HG03442 (cell line): ENCODE data around the gene PHACTR3.

Source experiments
- ATAC-seq: cut with Tn5 transposase; IDR thresholded peaks from one replicate; pipeline ENCODE4 v1.9.1; 2021; ENCODE audit warnings: mild to moderate bottlenecking, moderate library complexity; ENCODE audit not compliant: unreplicated experiment

The PHACTR3 gene

DNA sequence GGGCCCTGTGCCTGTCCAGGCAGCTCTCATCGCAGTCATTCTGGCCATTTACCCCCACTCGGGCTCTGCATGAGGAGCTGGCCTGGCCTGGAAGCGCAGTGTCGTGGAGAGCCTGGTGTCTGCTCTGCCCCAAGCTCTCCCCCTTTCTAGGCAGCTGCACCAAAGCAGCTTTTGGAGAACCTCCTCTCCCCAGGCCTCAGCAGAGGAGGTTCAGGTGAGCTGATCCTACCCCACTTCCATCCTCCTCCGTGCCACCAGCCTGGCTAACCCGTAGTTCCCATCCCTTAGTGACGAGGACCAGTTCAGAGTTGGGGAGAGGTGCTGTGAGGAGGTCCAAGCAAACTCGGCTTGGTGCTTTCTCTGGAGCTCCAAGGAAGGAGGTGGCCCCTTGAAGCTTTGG lies 30.5 kb upstream of the PHACTR3 start:
- ATAC-seq: no peak

DNA sequence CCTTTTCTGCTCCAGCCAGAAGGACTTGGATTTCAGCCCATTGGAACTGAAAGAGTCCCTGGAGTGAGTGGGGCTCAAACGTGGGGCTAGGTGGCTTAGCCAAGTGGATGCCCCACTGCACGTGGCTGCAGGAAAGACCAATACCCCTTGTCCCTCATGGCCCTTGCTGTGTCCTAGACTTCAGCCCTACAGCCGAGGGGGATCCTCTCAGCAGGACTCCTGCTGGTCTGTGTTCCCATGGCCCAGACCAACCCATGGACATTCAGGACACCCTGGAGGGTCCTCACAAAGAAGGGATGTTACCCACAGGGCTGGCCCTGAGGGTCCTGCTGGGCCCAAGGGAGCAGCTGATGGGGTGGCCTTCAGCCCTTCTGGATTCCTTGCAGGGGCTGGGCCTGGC lies 30.0 kb upstream of the PHACTR3 start:
- no peak for ATAC-seq

DNA sequence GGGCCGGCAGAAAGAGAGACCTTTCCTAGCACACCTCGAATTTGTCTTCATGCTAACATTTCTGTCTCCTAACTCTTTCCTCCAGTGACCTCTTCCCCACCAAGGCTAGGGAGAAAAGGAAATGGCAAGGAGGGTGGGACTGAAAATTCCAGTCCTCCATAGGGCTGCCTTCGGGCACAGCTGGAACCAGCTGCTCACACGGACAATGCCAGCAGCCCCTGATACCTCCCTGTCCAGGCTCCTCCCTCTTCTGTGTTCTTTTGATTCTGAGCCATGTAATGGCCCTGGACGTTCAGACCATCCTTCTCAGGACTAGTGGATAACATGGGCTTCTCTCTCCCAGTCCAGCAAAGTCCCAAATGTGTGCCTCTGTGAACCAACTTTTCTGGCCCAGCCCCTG lies 29.1 kb upstream of the PHACTR3 start:
- no peak for ATAC-seq

DNA sequence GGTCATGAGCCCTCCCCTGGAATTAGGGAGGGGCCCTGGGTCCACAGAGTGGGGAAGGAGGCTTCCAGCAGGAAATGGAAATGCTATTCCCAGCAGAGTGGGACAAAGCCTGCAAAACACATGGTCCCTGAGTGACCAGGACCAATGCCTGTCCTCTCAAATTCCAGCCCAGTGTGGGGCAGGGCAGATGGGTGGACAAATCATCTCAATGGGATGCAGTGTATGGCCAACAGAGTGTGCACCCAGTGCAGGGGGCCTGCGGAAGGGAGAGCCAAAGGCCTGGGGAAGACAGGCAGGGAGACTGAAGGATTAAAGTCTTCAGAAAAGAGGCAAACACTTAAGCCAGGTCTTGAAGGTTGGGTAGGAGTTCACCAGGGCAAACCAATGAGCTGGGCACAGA lies 28.7 kb upstream of the PHACTR3 start:
- ATAC-seq: no peak

DNA sequence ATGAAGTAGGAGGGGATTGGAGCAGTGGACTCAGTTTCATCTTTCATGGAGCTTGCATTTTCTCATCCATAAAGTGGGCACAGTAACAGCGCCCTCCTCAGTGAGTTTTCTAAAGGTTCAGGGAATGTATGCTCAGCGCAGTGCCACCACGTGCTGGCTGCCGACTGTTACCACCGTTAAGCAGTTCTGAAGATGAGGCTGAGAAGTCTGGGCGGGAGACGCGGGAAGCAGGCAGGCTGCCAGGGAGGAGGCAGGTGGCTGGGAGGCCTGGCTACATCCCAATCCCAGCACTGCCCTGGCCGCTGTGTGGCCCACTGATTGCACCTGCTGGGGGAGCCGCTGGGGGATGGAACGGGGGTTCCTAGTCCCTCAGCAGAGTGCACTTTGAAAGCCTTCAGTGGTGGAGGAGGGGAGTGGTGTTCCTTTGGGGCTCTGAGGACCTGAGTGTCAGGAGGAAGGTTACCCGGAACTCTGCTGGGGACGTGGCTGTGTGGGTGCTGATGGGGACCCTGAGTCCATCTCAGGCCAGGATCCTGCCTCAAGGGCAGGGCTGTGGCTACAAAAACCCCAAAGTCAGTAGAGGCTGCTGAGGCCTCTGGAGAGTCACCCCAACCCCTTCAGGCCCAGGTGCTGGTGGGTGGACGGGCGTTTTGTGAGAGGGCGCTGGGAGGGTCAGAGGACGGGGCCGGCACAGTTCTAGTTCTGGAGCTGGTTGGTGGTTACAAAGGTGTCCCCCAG lies 28.0 kb upstream of the PHACTR3 start:
- no peak for ATAC-seq

DNA sequence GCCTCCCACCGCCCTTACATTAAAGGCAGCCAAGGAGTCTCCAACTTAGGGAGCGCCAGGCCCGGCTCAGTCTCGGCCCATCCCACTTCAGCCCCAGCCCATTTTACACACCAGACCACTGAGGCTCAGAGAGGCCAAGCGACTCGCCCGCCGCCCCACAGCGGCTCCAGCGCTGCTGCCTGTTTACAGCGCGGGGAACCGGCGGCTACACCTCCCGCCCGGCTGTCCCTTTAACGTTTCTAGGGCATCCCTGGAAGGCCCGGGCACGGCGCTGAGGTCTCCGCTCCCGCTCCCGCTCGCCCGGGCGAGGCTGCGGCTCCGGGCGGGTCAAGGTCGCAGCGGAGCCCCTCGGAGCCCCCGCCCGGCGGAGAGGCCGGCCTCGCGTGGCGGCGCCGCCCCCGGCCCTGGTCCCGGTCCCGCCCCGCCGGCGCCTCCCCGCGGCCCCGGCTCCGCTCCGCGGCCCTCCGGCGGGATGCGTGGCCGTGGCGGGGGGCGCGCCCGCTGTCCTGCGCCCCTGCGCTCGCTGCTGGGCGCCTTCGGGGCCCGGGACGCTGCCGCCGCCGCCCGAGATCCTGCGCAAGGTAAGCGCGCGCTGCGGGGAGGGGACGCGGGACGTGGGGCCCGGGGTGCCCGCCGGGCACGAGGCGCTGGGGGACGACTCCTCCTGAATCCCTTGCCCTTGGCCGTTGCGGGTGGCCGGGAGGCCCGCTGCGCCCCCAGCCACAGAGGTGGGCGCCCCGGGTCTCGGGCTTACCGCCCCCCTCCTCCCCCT lies 27.1 kb upstream of the PHACTR3 start:
- ATAC-seq: no peak

DNA sequence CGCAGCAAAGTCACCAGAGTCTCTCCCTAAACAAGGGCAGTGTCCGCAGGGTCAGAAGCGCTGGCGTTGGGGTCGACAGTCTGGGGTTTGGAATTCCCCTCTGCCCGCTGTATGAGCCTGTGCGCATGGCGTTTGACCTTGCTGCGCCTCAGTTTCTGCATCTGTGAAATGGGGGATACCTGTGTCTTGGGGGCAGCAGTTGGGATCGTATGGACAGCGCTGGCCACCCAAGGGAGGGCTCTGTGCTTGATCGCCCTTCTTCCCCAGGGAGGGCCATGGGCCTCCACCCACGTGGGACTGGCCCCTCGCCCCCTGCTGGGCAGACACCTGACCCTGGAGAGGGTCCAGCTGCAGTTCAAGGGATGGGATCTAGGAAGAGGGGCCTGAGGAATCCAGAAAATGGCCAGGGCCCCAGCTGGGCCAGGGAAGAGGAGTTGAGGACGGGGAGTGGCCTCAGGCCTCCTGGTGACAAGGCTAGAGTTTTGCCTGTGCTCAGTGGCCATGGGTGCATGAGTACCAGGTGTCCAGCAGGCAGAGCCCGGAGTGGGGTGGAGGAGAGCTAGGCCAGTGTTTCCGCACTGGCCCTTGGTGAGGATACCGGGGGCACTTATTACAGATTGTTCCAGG lies 26.4 kb upstream of the PHACTR3 start:
- ATAC-seq: no peak

DNA sequence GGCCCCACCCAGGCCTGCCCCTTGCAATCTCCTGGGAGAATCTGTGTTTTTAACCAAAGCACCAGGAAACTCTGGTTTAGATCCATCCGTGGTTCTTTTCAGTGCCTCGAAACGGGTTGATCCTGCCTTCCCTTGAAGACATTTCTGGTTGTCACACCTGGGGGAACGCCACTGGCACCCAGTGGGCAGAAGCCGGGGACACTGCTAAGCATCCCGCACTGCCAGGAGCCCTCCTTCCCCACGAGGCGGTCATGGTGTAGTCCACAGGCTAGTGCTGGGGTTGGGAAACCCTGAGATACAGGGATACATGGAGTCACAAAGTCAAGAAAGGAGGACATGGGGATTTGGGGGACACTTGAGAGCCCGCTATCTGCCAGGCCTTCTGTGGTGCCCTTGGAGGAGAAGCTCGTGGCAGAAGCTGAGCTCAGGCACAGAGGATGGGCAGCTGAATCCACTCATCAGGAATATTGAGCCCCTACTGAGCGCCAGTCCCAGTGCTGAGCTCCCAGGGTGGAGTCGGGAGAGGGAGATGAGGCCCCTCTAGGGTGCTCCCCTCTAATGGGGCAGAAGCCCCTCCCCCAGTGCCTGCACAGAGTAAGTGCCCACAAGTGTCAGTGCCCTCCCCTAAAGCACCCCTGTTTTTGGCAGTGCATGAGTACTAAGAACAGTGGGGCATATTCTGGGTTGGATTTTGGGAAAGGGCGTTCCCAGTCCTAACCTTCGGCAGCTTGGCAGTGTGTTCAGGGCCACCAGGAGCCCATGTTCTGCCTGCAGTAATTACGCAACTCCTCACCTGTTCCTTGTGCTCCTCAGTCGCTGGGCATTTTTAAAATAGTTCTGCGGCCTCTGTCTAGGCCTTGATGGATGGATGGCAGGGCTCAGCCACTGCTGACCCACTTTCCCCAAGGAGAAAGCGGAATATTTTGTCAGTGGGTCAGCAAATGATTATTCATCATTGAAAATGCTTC lies 25.6 kb upstream of the PHACTR3 start:
- no peak for ATAC-seq

DNA sequence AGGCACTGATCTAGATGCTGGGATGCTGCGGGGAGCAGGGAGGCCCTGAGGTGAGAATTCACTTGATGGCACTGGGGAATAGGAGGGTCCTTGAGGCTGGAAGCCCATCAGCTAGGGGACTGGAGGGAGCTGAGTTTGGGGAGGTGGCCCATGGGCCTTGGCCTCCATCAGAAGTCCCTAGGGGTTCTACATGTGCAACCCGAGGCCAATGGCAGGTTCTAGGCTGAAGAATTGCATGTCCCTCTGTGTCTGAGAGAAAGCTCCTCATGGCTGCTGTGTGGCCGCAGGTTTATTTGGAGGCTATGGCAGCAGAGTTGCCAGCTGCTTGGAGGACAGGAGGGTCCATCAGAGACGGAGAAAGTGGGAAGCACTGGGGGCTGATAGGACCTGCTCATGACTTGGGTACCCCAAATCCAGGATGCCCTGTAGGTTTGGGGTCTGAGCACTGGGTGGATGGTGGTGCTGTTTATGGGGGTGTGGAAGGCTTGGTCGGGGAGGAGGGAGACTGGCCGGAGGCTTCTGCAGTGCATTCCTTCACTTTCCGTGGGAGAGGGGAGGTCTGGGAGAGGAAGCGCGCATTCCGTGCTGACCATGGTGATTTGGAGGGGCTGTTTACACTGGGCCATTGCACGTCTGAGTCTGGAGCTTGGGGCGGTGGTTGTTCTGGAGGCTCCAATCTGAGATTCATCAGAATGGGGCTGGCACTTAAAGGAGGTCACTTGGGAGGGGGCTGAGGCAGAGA lies 24.8 kb upstream of the PHACTR3 start:
- ATAC-seq: no peak

DNA sequence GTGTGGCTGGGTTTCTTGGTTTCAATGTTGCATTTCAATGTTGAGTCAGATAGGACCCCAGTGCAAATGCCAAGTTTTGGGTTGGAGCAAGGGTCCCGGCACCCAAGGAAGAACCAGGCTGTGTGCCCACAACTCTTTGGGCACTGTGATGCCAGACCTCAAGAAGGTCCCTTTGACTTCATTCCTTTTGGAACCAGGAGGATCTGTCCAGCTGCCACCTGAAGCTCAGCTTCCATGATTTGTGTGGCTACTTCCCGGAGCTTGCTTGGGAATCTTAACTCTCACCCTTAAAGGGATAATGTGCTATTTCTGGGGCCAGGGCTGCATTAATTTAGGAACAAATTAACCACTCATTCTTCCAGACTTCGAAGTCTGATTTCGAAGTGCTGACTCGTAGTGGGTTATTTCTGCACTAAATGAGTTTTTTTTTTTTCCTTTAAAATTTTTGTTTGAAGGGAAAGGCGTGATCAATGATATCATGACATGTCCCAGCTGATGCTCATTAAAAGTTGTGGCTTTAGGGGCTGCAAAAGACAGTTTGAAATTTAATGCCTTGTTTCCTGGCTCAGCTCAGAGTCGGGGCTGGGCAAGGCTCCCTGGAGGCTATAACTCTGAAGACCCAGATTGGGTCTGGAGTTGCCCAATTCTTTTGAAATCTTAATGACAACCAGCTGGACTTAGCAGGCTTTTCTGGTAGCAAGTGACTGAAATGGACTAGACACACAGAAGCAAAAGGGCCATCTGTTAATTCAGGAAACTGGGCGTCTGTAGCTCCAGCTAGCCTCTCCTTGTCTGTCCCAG lies 24.0 kb upstream of the PHACTR3 start:
- ATAC-seq: no peak

DNA sequence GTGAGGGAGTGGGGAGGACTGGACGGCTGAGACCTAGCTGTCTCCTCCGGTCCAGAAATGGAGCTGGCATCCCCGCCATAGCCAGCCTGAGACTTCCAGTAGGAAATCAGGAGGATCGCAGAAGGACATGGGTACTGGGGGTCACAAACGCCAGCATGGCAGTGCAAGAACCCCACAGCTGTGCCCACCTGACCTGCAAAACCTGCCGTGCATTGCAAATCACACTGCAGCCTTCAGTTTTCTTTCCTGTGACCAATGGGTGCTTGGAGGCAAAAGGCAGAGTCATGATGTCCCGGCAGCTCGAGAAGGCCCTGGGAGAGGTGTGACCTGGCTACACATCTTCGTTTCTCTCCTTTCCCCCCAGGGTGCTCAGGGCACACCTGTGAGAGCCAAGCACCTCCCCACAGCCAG lies 23.3 kb upstream of the PHACTR3 start:
- ATAC-seq: no peak

DNA sequence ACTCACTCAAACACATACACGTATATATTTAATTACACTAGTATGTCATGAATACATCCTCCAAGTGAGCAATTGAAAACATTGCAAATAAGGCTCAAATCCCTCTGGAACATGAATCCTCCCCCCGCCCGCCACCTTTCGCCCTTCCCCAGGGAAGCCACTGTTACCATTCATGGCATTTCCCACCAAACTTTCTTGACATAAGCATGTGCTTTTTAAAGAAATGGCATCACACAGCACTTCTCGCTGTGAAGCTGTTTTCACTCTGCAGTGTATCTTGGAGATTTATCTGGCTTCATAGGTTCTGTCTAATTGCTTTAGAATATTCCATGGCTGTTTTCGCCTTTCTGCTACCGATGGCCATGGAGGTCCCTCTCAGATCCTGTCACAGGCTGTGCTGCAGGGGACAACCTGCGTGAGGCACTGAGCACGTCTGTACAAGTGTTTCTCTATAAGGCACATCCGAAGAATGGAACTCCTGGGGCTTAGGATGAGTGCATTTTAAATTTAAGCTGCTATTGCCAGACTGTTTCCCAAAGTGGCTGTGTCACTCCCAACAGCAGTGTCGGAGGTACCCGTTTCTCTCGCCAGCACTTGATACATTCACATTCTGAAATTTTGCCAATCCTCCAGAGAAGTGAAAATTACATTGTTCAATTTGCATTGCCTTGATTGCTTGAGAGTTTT lies 22.2 kb upstream of the PHACTR3 start:
- no peak for ATAC-seq

DNA sequence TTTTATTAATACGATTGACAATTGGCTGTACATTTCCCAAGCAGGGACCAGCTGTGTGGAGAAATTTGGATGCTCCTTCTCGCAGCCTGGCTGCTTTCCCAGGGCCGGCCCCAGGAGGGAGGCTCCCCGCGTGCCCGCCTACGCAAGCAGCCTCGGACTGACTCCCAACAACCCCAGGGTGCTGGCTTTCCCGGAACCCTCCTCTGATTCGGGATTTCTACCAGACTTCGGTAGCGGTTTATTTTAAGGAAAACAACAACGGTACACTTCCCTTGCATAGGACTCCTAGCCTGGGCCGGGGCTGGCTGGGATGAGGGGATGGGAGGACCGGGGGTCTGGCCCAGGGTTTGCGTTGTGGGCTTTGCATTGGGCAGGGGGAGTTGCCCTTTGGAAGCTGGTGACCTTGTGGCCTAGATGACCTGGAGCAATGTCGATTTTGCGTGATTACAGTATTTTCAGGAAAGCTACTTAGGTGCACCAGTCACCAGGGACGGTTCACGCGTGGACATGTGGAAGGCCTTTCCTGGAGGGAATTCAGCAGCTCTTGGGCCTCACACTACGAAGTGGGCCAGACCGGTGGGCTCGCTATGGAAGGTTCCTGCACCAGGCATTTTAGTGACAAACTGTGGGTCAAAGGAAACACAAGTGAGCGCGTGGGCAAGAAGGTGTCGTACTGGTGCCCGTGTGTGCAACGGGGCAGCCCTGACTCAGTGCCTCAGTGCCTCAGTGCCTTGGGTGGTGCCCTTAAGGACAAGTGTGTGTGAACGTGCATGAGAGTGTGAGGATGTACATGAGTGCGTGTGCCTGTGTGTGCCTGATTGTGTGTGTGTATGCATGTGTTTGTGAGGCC lies 20.7 kb upstream of the PHACTR3 start:
- no peak for ATAC-seq

DNA sequence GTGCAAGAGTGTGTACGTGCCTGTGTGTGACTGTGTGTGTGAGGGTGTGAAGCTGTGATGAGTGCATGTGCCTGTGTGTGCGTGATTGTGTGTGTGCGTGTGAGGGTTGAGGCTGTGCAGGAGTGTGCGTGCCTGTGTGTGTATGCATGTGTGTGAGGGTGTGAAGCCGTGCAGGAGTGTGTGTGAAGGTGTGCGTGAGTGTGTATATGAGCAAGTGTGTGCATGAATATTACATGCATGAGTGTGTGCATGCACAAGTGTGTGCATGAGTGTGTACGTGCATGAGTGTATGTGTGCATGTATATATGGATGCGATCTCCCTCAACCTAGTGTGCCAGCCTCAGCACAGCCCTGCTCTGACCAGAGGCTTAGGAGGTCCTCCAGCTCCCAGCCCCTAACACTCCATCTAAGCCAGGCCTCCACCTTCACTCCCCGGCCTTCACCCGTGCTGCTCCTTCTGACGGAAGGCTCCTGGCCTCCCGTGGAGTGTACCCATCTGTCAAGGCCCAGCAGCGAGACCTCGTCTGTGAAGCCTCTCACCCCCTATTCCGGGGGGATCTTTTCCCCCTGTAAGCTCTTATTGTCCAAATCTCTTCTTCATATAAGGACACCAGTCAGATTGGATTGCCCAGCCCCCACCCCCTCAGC lies 19.9 kb upstream of the PHACTR3 start:
- ATAC-seq: no peak

DNA sequence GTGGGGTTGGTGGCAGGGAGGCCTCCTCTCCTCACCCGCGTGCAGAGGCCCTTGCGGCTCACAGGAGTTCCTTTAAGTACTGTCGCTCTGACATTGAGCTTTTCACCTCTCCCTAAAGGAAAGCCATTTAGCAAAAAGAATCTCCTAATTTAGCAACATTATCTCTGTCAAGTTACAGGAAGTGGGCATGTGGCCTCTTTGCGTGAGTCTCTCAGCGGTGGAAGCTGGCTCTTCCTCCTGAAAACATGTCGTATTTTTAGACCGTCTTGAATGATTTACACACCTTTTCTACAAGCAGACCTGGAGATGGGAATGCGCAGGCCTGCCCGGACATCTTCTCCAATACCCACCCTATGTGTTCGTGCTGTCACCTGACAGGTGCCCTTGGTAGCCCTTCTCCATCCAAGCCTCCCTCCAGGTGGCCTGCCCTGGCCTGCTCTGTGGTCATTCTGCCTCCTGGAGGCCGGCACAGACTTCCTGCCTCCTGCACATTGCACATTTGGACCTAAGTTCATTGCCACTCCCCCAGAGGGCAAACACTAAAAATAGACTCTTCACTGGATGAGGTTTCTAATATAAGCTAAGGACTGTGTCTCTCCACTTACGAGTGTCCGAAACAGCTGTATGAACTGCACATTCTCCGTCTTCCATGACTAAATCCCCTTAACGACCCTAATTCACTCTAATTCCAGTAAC lies 18.5 kb upstream of the PHACTR3 start:
- no peak for ATAC-seq

DNA sequence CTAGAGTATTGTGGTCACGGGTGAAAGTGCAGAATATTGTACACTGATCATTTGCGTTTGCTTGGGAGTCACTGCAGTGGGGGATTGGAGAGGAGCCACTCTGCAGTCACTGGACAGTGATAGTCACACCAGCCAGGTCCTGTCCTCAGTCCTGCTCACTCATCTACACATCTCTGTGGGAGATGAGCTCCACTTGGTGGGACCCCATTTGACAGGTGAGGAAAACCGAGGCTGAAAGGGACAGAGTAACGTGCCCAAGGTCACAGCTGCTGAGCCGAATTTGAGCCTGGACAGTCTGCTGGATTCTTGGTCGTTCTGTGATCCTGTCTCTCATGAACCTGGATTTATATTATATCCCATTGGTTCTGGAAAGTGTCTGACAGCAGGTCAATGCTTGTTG lies 17.7 kb upstream of the PHACTR3 start:
- ATAC-seq: no peak

DNA sequence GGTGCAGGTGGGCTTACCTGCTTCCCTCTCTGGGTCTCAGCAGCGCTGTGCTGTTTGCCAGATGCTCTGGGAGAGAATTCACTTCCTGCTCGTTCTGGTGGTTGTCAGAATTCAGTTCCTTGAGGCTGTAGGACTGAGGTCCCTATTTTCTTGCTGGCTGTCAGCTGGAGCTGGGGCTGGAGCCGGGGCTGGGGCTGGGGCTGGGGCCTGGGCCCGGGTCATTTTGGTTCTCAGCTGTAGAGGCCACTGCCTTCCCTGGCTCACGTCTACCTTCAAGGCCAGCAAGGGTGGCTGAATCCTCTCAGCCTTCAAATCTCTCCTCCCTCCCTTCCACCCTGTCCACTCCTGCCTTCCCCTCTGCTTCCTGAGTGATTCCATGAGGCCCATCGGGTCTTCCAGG lies 16.8 kb upstream of the PHACTR3 start:
- no peak for ATAC-seq
